Endothelial cell (in vitro differentiated cells): ENCODE measurements around the gene TRIM47. TPM values are rescaled to one million over a fixed set of nuclear protein-coding genes. Genes with fewer than 3 reads are reported as not detected.

Experiments
- DNase-seq: peaks from one replicate; pipeline ENCODE4 v3.0.0; 2021; ENCODE audit warnings: low spot score
- H3K27ac Mint-ChIP-seq: one replicate; pipeline ENCODE4 v1.8.0; 2021; ENCODE audit warnings: mixed read lengths, inconsistent platforms; ENCODE audit not compliant: unreplicated experiment
- H3K27me3 Mint-ChIP-seq: one replicate; pipeline ENCODE4 v1.8.0; 2021; ENCODE audit warnings: mild to moderate bottlenecking, moderate library complexity, mixed read lengths, inconsistent platforms; ENCODE audit not compliant: unreplicated experiment
- H3K36me3 Mint-ChIP-seq: one replicate; pipeline ENCODE4 v1.8.0; 2021; ENCODE audit warnings: mild to moderate bottlenecking, low read depth, mixed read lengths, inconsistent platforms; ENCODE audit not compliant: unreplicated experiment
- H3K4me1 Mint-ChIP-seq: one replicate; pipeline ENCODE4 v1.8.0; 2021; ENCODE audit warnings: mild to moderate bottlenecking, mixed read lengths, inconsistent platforms; ENCODE audit not compliant: unreplicated experiment
- H3K4me3 Mint-ChIP-seq: one replicate; pipeline ENCODE4 v1.8.0; 2021; ENCODE audit warnings: mild to moderate bottlenecking, mixed read lengths, inconsistent platforms; ENCODE audit not compliant: unreplicated experiment
- H3K9me3 Mint-ChIP-seq: one replicate; pipeline ENCODE4 v1.8.0; 2021; ENCODE audit warnings: mixed read lengths, inconsistent platforms; ENCODE audit not compliant: unreplicated experiment
- total RNA-seq: library from RNA; stranded (reverse); fragmentation: NEBNext Ultra II Directional; extraction: Animal tissue kit (Norgen Biotek cat#: 25700); gene quantifications from one replicate; pipeline ENCODE4 v1.2.1, GENCODE V29; 2021; ENCODE audit not compliant: unreplicated experiment
- TF ChIP-seq, protein P1 (sequence below): fragments of 200-600 bp; sonication (generic); IDR thresholded peaks from one replicate; pipeline ENCODE4 v1.5.0; 2021; ENCODE audit warnings: antibody characterized with exemption; ENCODE audit not compliant: unreplicated experiment

TRIM47 gene
- total RNA-seq, 1 donor from 2014 or later: 4.4 TPM

DNA sequence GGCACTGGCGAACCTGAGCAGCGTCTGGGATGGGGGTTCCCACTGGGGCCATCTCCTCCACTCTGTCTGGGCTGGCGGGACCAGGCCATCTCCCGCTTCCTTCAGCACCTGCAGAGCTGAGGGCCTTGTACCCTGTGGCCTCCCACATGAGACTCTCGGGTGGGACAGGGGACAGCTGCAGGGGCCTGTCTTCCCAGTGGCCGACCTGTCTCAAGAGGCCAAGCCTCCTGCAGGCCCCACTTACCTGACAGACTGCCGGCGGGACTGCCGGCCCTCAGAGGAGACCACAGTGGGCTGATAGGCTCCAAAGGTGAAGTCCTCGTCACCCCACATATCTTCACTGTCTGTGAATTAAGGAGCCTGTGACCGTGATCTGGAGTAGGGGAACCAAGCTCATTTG is 46.7 kb upstream of the TRIM47 start:
- Mint-ChIP-seq H3K9me3 (no peaks in the 10 kb centered on the region), H3K4me1 (no peaks in the 10 kb centered on the region), H3K4me3 (no peak overlapping the region), H3K27me3 (peaks cover 6% of the 10 kb centered on the region), H3K36me3 (peaks cover 5% of the 10 kb centered on the region), H3K27ac (no peak overlapping the region)
- TF ChIP-seq, protein P1, sequence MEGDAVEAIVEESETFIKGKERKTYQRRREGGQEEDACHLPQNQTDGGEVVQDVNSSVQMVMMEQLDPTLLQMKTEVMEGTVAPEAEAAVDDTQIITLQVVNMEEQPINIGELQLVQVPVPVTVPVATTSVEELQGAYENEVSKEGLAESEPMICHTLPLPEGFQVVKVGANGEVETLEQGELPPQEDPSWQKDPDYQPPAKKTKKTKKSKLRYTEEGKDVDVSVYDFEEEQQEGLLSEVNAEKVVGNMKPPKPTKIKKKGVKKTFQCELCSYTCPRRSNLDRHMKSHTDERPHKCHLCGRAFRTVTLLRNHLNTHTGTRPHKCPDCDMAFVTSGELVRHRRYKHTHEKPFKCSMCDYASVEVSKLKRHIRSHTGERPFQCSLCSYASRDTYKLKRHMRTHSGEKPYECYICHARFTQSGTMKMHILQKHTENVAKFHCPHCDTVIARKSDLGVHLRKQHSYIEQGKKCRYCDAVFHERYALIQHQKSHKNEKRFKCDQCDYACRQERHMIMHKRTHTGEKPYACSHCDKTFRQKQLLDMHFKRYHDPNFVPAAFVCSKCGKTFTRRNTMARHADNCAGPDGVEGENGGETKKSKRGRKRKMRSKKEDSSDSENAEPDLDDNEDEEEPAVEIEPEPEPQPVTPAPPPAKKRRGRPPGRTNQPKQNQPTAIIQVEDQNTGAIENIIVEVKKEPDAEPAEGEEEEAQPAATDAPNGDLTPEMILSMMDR: no peak
- no peak for DNase-seq

DNA sequence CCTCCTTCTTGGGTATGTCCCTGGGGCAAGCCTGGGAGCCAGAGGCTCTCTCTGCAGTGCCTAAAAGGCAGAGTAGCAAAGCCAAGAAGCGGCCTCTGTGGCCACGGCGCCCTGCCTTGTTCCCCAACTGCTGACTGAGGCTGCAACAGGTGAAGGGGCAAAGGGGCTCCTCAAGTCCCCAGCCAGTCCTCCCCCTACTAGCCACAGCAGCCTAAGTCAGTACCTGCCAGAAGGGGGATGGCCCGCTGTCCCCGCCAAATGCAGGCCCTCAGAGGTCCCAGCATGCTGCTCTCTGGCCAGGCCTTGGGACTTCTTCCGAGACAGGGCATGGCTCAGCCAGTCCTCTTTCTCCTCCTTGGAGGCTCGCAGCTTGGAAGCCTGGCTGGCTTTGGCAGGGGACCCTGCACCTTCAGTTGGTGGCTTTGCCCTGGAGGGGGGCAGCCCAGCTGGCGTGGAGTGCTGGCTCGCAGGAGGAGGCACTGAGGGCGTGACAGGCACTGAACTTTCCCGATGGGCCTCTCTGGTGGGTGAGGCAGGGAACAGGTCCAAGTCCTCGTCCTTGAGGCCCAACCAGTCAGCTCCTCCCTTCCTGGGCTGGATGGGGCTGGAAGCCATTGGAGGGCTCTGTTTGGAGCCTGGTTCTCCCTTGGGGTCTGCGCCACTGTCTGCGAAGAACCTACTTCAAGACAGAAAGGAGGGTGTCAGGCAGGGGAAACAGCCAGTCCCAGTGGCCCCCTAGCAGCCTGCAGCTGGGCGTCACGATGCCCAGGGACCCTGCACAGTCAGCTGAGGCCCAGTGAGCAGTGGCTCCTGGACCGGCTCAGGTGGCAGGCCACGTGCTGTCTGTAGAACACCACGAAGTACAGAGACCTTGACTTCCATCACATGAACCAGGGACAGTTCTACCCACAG is 44.8 kb upstream of the TRIM47 start:
- Mint-ChIP-seq H3K27me3 (peaks cover 8% of the 10 kb centered on the region), H3K27ac (no peak overlapping the region), H3K4me3 (no peak overlapping the region), H3K9me3 (no peaks in the 10 kb centered on the region), H3K36me3 (peaks cover 5% of the 10 kb centered on the region), H3K4me1 (no peaks in the 10 kb centered on the region)
- no peak for DNase-seq
- TF ChIP-seq, protein P1: no peak

DNA sequence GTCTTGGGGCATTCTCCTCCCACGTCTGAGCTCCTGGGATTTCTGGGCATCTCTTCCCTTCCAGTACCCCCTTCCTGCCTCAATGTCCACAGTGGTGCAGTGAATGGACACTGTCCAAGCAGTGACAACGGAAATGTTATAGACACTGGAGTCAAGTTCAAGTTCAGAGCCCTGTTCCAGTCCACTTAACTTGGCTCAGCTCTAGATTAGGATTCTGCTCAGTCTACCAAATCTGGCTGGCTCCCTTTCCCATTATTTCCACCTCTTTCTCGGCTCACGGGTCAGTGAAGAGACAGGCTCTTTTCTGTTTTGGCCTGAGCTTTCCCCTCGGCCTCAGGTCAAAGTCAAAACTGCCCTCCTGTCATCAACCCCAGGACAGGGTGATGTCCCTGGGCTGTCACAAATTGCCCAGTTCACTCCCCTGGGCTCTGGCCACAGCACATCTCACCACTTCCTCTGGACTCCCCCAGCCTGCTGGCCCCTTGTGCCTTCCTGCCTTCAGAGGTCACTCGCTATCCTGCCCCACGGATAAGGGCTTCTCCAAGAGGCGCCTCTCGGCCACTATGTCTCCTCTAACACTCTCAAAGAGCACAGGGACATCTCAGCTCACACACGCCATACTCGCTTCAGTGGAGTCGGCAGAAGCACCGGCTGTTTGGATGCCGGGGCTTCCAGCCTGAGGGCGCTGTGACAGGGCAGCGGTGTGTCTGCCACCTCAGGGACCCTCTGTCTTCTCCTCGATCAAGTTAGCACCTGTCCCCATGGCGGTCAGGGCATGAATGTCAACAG is 44.0 kb upstream of the TRIM47 start:
- H3K9me3 Mint-ChIP-seq: no peaks in the 10 kb centered on the region
- no peaks in the 10 kb centered on the region for H3K4me1 Mint-ChIP-seq
- DNase-seq: no peak
- TF ChIP-seq, protein P1: no peak
- peaks cover 5% of the 10 kb centered on the region for H3K36me3 Mint-ChIP-seq
- peaks cover 6% of the 10 kb centered on the region for H3K27me3 Mint-ChIP-seq
- H3K27ac Mint-ChIP-seq: no peak overlapping the region
- H3K4me3 Mint-ChIP-seq: no peak overlapping the region

DNA sequence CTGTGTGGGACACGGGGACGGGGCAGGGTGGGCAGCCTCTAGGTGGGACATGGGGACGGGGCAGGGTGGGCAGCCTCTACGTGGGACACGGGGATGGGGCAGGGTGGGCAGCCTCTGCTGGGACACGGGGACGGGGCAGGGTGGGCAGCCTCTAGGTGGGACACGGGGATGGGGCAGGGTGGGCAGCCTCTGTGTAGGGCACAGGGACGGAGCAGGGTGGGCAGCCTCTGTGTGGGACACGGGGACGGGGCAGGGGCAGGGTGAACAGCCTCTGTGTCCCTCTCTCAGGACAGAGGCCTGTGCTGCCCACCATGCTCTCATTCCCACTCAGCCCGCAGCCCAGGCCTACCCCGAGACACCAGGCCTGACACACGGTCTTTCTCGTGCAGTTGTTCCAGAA is 43.2 kb upstream of the TRIM47 start:
- Mint-ChIP-seq H3K27me3 (peaks cover 6% of the 10 kb centered on the region), H3K9me3 (no peaks in the 10 kb centered on the region), H3K4me1 (peaks cover 3% of the 10 kb centered on the region), H3K27ac (no peak overlapping the region), H3K4me3 (no peak overlapping the region), H3K36me3 (peaks cover 7% of the 10 kb centered on the region)
- TF ChIP-seq, protein P1: no peak
- DNase-seq: no peak
